Right atrium auricular region (tissue), 2 donors: ENCODE results near the gene OR51I1. TPM values are rescaled to one million over a fixed set of nuclear protein-coding genes. Genes with fewer than 3 reads are reported as not detected.

Source experiments
- DNase-seq: peaks from one replicate; pipeline ENCODE4 v3.0.0-alpha.2; 2019; ENCODE audit warnings: low spot score
- H3K27ac ChIP-seq, 2 donors: fragments of 200-600 bp; sonication (generic); 1 replicate in 1 of 2; 2 replicates in 1 of 2; pipeline ENCODE4 v1.5.1; 2016 to 2019
- H3K27me3 ChIP-seq, 2 donors: fragments of 200-600 bp; sonication (generic); one replicate each; pipeline versions ENCODE4 v1.5.1 to v1.6.0; 2017 to 2019
- H3K36me3 ChIP-seq: fragments of 200-600 bp; sonication (generic); one replicate; pipeline ENCODE4 v1.5.1; 2016
- H3K4me1 ChIP-seq, 2 donors: fragments of 200-600 bp; sonication (generic); one replicate each; pipeline versions ENCODE4 v1.5.1 to v1.6.0; 2017 to 2019
- H3K4me3 ChIP-seq, 2 donors: fragments of 200-600 bp; sonication (generic); 1 replicate in 1 of 2; 2 replicates in 1 of 2; pipeline ENCODE4 v1.5.1; 2017 to 2019; ENCODE audit warnings: mild to moderate bottlenecking in 1 of 2, moderate library complexity in 1 of 2
- H3K9me3 ChIP-seq, 2 donors: fragments of 200-600 bp; sonication (generic); one replicate each; pipeline ENCODE4 v1.5.1; 2019
- total RNA-seq, 2 donors: library from RNA; depleted of rRNA; stranded (reverse); fragments of >200 nt; gene quantifications; one replicate each; pipeline ENCODE4 v1.1.0, GENCODE V29; 2016
- TF ChIP-seq, protein P1 (sequence below), 2 donors: fragments of 200-600 bp; sonication (generic); IDR thresholded peaks; one replicate each; pipeline ENCODE4 v1.5.1; 2019; ENCODE audit warnings: antibody characterized with exemption in 2 of 2

The OR51I1 gene
- total RNA-seq, 2 donors from 2014 or later: not detected

DNA sequence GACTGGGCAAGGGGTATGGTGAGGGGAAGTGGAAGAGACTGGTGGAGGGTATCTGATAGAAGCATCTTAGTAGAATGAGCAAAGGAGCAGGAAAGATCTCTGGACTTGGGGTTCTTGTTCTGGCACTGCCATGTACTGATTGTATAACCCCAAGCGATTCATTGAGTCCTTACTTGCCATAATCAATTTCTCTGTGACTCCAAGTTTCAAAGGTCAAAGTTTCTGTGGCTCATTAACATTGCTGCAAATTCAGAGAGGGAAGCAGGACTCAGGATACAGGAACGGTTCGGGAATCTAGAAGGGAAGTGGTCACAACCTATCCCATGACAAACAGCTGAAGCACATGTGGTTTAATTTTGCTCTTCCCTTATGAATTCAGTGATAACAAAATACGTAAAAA, 8.1 kb upstream of the OR51I1 start:
- TF ChIP-seq, protein P1, sequence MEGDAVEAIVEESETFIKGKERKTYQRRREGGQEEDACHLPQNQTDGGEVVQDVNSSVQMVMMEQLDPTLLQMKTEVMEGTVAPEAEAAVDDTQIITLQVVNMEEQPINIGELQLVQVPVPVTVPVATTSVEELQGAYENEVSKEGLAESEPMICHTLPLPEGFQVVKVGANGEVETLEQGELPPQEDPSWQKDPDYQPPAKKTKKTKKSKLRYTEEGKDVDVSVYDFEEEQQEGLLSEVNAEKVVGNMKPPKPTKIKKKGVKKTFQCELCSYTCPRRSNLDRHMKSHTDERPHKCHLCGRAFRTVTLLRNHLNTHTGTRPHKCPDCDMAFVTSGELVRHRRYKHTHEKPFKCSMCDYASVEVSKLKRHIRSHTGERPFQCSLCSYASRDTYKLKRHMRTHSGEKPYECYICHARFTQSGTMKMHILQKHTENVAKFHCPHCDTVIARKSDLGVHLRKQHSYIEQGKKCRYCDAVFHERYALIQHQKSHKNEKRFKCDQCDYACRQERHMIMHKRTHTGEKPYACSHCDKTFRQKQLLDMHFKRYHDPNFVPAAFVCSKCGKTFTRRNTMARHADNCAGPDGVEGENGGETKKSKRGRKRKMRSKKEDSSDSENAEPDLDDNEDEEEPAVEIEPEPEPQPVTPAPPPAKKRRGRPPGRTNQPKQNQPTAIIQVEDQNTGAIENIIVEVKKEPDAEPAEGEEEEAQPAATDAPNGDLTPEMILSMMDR (IDR thresholded peaks at IDR 0.05): no peak
- Histone ChIP-seq H3K4me1 (no peaks in the 10 kb centered on the region), H3K4me3 (no peak overlapping the region), H3K36me3 (no peaks in the 10 kb centered on the region), H3K27me3 (no peaks in the 10 kb centered on the region), H3K27ac (no peak overlapping the region), H3K9me3 (no peaks in the 10 kb centered on the region)
- DNase-seq: no peak

DNA sequence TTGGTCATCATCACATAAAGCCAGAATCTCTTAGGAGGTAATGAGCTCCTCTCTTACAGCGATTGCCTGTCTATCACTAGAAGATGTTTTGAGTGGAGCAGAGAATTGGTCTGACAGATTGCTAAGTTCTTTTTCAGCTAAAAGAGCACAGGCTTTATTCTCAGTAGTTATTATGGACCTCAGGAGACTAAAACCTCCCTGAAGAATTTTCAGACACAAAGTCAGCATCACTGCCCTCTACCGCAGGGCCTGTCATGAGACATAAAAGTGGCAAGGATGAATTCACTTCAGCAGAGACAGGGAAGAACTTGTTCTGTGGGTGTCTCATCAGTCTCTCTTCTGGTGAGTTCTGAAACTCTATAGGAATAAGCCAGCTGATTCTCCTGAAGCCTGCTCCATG, 7.7 kb upstream of the OR51I1 start, which contains the start of gene OR51I2:
TSS of gene OR51I2 (plus strand) at position 301 of the 400 bp plus-strand sequence. CDS start 4,166 bp downstream, outside the sequence.
- TF ChIP-seq, protein P1 (IDR thresholded peaks at IDR 0.05): no peak
- no peaks in the 10 kb centered on the region for H3K4me1 ChIP-seq
- H3K36me3 ChIP-seq: no peaks in the 10 kb centered on the region
- no peak within 1 kb of the TSS for H3K4me3 ChIP-seq
- no peaks in the 10 kb centered on the region for H3K27me3 ChIP-seq
- no peak for DNase-seq
- no peaks in the 10 kb centered on the region for H3K9me3 ChIP-seq
- no peak within 1 kb of the TSS for H3K27ac ChIP-seq

DNA sequence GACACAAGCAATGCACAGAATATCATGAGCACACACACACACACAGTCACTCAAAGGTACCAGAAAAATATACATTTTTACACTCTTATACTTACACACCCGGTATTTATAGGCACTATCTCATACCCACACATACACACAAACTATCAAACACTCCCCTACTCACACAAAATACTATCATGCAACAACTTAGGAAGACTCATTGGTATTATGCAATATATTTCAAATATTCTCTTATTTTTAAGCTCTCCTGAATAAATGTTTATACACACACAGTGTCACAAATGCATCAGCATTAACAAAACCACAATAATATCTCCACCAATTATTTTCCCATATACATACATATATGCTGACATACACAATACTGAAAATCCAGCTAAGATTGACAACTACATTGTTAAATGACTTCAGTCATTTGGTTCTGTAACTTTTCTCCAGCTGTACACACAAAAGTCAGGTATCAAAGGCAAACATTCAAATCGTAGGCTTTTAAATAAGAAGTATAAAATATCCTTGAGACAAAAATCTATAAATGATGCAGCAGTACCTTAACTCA, 2.6 kb upstream of the OR51I1 start:
- H3K27ac ChIP-seq: no peak overlapping the region
- TF ChIP-seq, protein P1 (IDR thresholded peaks at IDR 0.05): no peak
- H3K9me3 ChIP-seq: no peaks in the 10 kb centered on the region
- H3K4me1 ChIP-seq: no peaks in the 10 kb centered on the region
- H3K27me3 ChIP-seq: no peaks in the 10 kb centered on the region
- H3K4me3 ChIP-seq: no peak overlapping the region
- no peaks in the 10 kb centered on the region for H3K36me3 ChIP-seq
- DNase-seq: no peak

DNA sequence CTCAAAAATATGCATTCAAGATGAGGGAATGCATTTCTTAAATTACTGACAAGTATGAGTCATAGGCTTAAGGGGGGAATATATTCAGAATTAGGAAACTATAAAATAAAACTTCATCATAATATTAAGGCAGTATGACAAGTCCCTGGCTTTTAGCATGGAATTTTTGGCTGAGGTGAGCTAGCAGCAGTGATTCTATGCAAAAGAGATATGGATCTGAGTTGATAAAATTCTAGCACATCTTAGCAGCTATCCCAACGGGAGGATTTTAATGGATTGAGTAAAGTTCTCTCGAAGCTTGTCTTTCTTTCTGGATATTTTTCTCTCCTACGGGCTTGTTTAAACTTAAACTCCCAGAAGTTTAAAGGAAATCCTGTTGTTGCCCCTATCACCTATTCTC, 18.2 kb downstream of the OR51I1 start:
- Histone ChIP-seq H3K9me3 (no peaks in the 10 kb centered on the region), H3K27me3 (no peaks in the 10 kb centered on the region), H3K36me3 (no peaks in the 10 kb centered on the region), H3K4me1 (no peaks in the 10 kb centered on the region), H3K27ac (no peak overlapping the region), H3K4me3 (no peak overlapping the region)
- TF ChIP-seq, protein P1 (IDR thresholded peaks at IDR 0.05): no peak
- no peak for DNase-seq

DNA sequence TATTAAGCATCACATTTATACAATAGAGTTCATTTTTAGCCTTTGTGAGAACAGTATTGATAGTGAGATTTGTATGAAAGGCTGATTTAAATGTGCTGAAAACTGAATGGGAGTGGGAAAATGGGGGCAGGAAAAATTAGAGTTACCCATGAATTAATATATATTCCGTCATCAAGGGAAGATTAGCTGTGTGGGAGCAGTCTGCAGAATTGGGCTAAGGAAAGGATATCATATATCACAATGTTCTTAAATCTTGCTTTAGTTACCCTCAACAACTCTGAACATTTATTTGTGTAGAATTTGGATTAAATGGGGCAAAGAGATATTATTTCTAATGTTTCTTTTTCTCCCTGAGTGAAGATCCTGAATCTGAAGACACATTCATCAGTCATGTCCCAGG, 19.5 kb downstream of the OR51I1 start, which contains the start of gene OR51Q1:
TSS of gene OR51Q1 (plus strand) at position 301 of the 400 bp plus-strand sequence. CDS start at position 391, 90 bp downstream.
- no peak for DNase-seq
- Histone ChIP-seq H3K27me3 (no peaks in the 10 kb centered on the region), H3K27ac (no peak within 1 kb of the TSS), H3K4me3 (no peak within 1 kb of the TSS), H3K36me3 (no peaks in the 10 kb centered on the region), H3K9me3 (no peaks in the 10 kb centered on the region), H3K4me1 (no peaks in the 10 kb centered on the region)
- TF ChIP-seq, protein P1 (IDR thresholded peaks at IDR 0.05): no peak

DNA sequence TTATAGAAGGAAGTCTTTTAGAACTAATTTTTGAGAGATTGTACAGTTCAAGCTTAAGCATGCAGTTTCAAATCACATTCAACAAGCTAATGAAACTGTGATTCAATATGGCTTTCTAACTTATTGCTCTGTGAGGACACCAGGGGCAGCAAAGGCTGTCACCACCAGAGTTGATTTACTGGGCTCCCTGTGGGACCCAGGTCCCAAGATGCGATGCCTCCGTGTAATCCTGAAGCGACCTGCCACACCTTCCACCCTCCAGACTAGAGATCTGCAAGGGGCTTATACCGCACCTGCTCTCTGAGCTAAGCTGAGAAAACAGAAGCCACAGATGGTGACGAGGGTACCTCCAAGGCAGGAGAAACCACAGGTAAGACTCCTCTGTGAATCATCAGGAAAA, 20.3 kb downstream of the OR51I1 start:
- TF ChIP-seq, protein P1 (IDR thresholded peaks at IDR 0.05): no peak

More for the DNA sequence above, 20.3 kb downstream of the OR51I1 start:
- no peaks in the 10 kb centered on the region for H3K9me3 ChIP-seq
- no peak overlapping the region for H3K4me3 ChIP-seq
- no peak overlapping the region for H3K27ac ChIP-seq
- no peak for DNase-seq
- H3K4me1 ChIP-seq: no peaks in the 10 kb centered on the region
- H3K36me3 ChIP-seq: no peaks in the 10 kb centered on the region
- H3K27me3 ChIP-seq: no peaks in the 10 kb centered on the region
